NCI-H2171 (cell line): Measurements from ENCODE around the gene ABCA5.
"Not testable (repeated sequence)": the region's sequence is repeated elsewhere in the genome, so short reads cannot be mapped to it uniquely, and the experiment has no call there.

Source experiments
- DNase-seq: peaks from one replicate; lab custom pipeline; 2025; lab: John Stamatoyannopoulos, UW

The ABCA5 gene

GRCh38 chr17:69207151-69207550 is 119.8 kb downstream of the ABCA5 start:
- DNase-seq, result no peak

- DNase-seq, result no peak
These were observed 128.7 kb downstream of the ABCA5 start for GRCh38 chr17:69198238-69198637.

- DNase-seq, result not testable (repeated sequence)
These were observed 130.8 kb downstream of the ABCA5 start for GRCh38 chr17:69196105-69196653.
